Pons (tissue), 1 donor: ENCODE measurements around the gene MAP7.
A peak's percentile ranks its signal among the peaks of the same experiment; 100 is the strongest.

Experiments
- DNase-seq: peaks from one replicate; pipeline ENCODE4 v3.0.0-alpha.2; 2016; ENCODE audit warnings: low spot score

The MAP7 gene

GRCh38 chr6:136528477-136528876, 21.7 kb downstream of the MAP7 start:
- no peak for DNase-seq

DNA sequence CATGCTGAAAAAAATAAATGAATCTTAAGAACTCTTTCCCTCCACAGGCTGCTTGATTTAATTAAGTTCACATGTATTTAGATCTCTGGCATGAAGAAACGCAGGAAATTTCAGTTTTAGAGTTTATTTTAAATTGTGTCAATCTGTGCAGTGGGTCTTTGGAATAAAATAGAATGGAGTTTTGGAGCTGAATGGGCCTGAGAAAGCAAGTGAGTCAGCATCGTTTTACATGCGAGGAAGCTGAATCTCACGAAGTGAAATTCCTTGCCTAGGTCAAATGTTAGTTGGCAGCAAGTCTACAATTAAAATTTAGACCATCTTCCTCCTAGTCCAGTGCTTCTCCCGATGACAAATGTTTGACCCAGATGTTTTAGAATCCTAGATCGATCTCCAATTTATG, 22.4 kb downstream of the MAP7 start:
- no peak for DNase-seq

GRCh38 chr6:136526937-136527336, 23.3 kb downstream of the MAP7 start:
- no peak for DNase-seq

DNA sequence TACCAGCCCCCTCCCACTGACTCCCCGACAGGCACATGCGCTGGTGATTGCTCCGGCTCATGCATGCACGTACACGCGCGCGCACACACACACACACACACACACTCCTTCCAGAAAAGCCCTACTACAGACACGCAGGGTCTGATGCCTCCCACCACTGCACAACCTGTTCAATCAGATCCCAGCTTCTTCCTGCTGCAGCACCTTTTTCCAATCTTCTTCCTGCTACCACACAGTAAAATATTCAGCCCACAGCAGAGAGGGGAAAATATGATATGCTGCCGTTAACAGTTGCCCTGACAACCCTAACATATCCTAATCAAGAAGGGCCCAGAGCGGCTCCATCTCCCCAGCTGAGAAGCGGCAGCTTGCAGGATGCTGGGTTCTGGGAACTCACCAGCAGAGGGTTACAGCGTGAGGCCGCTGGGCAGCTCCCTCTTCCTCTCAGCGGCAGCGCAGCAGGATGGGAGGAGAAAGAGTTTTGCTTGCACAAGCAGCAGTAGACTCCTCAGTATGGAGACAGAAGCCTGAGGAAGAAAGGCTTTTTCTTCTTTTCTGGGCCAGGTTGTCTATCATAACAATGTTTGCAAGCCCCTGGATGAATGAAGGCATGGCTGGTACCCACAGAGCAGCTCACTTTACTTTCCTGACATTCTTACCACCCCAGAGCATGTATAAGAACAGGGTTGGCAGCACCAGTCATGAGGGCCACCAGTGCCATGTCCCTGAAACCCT, 23.9 kb downstream of the MAP7 start:
- DNase-seq: peak; percentile 92

DNA sequence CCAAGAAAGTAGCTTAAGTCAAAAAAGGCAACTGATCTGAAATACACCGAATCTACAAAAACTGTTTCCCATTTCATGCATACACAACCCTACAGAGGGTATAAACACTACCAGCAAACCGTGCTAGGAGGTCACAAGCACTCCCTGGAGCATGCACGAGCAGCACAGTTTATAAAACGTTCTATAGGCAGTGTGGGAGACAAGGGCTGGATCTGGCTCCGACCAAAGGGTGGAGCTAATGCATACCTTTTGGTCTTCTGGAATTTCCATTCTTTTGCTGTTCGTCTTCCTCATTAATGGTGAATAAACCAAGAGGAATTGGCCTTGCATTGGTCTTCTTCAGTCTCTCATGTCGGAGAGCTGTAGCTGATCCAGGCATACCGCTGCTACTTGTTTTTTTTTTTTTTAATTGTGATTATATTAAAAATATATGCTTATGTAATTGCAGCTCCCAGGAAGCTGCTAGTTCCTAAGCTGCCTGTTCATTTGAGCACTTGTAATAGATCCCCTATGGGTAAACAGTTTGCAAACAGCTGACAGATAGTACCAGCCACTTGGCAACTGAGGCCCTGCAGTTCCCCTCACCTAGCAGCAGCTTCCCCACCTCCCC, 24.5 kb downstream of the MAP7 start:
- DNase-seq: peak; percentile 83

DNA sequence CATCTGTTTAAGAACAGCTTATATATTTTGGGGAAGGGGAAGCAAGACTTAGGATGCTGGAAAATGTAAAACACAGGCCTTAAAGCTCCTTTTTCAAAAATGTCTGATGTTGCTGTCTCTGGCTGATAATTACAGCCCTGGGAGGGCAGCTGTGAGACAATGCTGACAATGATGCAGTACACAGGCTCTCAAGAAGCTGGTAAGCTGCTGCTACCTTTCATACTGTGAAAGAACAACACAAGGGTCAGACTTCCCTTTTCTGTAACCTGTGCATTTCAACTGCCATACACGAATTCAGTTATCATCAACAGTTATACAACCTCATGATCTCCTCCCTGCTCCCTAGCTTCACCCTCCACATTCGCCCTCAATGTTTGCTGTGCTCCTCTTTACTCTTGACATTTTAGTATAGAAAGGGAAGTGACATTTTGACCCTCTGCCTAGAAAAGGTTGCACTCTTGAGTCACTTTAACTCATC, 25.2 kb downstream of the MAP7 start:
- DNase-seq: peak; percentile 89

GRCh38 chr6:136524339-136524935, 25.8 kb downstream of the MAP7 start:
- DNase-seq: peak; percentile 82

GRCh38 chr6:136523196-136523595, 27.0 kb downstream of the MAP7 start:
- DNase-seq: peak; percentile 86

GRCh38 chr6:136522636-136523035, 27.6 kb downstream of the MAP7 start:
- DNase-seq: no peak

DNA sequence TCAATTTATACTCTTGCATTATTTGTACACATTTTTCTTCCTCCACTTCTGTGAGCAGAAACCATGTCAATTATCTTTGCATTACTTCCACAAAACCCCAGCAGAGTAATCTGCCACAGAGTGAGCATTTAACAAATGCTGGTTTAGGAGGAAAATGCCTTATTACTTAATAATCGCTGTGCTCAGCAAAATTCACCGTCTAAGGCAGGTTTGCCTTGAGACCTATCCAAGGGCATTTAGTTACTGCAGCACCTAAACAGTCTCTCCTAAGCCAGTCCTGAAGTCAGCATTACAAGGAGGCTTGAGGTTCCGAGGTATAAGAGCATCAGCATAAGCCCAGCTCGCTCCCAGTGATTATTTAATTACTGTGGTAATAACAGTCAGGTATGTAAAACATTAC, 28.3 kb downstream of the MAP7 start:
- DNase-seq: no peak

GRCh38 chr6:136521427-136521826, 28.8 kb downstream of the MAP7 start:
- no peak for DNase-seq

DNA sequence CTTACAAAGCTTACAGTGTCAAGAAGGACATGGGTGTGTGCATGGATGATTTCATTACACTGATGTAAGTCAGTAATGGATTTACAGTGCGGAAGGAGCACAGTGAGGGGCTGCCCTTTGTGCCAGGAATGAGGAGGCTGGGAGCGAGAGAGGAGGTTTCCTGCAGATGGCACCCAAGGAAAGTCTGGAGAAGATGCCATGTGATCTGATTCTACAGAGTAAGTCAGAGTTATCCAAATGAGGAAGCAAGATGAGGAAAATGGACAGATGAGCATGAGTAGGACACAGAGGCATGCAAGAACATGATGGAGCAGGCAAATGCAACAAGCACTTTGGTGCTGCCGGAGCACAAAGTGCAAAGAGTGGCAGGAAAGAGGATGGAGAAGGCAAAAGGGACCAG, 29.7 kb downstream of the MAP7 start:
- DNase-seq: no peak

GRCh38 chr6:136517582-136517981, 32.6 kb downstream of the MAP7 start:
- DNase-seq: no peak

- DNase-seq: no peak
These were observed 33.2 kb downstream of the MAP7 start for GRCh38 chr6:136517002-136517401.

DNA sequence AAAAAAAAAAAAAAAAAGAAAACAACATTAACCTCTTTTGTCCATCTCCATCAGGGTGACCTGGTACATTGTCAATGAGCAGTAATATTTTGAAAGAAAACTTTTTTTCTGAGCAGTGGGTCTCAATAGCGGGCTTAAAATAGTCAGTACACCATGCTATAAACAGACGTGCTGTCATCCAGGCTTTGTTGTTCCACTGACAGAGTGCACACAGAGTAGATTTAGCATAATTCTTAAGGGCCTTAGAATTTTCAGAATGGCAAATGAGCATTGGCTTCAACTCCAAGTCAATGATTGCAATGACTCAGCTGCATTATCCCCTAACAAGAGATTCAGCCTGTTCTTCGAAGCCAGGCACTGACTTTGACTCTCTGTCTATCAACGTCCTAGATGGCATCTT, 35.6 kb downstream of the MAP7 start:
- DNase-seq: peak; percentile 45

DNA sequence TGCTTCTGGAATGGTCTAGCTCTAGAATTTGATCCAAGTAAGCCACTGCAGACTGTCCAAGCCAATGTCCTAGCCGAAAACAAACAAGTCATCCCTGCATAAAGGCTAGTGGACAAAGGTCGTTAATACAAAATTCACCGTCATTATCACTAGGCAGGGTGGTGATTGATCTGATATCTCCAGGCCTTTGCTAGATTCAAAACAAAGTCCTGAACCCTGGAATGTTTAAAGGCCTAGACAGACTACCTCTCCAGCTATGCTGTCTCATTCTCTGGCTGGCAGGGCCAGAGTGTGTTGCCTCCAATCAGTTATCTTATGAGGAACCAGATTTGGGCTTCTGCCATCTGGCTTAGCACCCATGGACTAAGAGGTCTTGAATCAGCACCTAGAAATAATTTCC, 38.3 kb downstream of the MAP7 start:
- DNase-seq: no peak

DNA sequence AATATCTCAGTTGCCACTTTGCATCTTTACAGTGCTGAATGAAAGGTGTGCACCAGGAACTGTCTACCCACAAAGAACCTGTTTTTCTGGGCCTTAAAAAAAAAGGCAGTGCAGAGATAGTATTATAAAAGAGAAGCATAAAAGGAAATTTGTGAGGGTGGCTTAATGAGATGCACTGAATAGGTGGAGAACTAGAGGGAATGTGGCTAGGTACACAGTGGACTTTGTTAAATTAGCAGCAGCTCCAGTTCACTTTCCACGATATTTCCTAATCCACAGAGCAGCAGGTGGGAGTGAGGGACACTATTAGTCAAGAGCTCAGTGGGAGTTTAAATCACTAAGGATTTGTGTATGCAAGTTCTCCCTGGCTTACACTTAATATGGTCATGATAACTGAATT, 38.8 kb downstream of the MAP7 start:
- DNase-seq: no peak

GRCh38 chr6:136510782-136511181, 39.4 kb downstream of the MAP7 start:
- DNase-seq: peak; percentile 9

DNA sequence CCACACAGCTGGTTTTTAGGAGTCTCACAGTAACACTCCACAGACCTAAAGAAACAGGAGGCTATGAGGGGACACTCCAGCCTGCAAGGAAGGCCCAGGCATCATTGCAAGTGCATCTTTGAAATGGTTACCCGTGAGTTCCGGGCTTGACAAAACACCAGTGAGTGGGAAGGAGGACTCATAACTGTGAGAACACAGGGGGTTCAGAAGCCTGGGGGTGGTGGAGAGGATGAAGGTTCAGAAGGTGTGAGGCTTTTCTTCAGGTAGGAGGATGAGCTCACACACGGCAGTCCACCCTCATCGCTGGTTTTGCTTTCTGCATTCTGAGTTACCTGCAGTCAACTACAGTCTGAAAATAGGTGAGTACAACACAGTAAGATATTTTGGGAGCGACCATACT, 39.9 kb downstream of the MAP7 start:
- DNase-seq: no peak

- no peak for DNase-seq
These were observed 41.4 kb downstream of the MAP7 start for GRCh38 chr6:136508725-136509392.

DNA sequence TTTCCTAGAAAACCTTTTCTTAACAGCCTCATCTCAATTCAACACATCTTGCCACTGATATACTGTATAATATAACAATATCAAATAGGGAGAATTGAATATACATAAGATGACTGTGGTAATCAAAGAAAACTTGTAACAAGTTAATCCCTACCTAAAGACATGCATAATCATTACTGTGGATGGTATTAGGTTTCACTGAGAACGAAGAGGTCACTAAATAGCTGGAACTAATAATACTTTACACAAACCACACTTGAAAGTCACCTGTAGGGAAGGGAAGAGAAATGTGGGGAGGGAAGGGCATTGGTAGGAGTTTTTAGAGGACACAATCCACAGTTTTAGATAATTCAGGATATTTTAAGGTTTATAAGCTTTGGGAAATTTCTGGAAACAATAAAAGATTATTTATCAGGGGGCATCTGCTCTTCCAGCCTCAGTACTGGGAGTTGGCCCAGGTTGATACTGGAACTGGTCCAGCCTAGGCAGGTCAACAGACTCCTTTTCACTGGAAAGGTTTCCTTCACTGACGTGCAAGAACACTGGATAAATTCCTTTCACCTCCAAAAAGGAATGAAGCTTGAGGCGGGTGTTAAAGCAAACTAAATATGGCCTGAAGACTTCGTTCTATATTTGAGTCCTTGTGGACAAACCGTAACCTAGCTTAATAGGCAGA, 44.0 kb downstream of the MAP7 start:
- no peak for DNase-seq

GRCh38 chr6:136503303-136504029, 46.8 kb downstream of the MAP7 start:
- DNase-seq: no peak
